Activated gamma-delta T cell treated with anti-CD3 and anti-CD28 coated beads, Interleukin-2, amount 50 U/mL, for 16 hours (primary cell): ENCODE data around the gene MFSD12.
A peak's percentile ranks its signal among the peaks of the same experiment; 100 is the strongest.
"Not testable (repeated sequence)": the region's sequence is repeated elsewhere in the genome, so short reads cannot be mapped to it uniquely, and the experiment has no call there.

Experiments
- DNase-seq: peaks from one replicate; pipeline ENCODE4 v3.0.0-alpha.2; 2020; ENCODE audit warnings: low read depth

MFSD12 gene

GRCh38 chr19:3584036-3584802 lies 26.8 kb upstream of the MFSD12 start:
- not testable (repeated sequence) for DNase-seq

GRCh38 chr19:3581792-3582191 lies 24.4 kb upstream of the MFSD12 start:
- DNase-seq: not testable (repeated sequence)

GRCh38 chr19:3580156-3580934 lies 23.0 kb upstream of the MFSD12 start:
- DNase-seq: no peak

DNA sequence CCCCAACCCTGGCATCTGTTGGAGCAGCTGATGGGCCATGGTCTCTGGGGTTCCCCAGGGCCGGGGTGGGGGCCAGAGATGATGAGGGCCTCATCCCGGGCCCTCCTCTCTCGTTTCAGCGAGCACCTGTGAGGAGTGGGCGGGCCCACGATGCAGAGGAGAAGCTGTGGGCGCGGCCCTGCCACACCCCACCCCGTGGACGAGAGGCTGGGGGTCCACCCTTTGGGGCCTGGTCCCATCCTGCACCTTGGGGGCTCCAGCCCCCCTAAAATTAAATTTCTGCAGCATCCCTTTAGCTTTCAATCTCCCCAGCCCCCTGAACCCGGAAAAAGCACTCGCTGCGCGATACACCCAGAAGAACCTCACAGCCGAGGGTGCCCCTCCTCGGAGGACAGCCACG lies 21.0 kb upstream of the MFSD12 start:
- no peak for DNase-seq

DNA sequence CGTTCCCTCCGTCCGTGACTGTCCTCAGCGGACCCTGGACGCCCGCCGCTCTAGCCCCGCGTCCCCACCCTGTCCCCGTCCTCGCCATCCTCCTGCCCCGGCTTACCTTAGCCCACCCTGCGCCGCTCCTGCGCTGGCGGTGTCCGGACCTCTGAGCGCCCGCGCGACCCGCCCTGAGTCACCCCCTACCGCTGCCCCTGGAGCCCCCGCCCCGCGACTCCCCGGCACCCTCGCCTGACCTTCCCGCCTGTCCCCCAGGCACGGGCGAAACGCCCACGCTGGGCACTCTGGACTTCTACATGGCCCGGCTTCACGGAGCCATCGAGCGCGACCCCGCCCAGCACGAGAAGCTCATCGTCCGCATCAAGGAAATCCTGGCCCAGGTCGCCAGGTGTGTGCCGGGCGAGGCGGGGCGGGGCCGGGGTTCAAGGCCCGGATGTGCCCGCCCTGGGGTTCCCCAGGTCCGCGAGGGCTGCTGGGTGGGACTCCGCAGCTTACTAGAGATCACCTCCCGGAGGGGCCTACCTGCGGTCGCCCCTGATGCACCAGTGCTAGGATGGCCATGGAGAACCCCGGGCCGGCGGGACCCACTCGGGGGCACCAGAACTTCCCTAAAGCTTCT lies 20.4 kb upstream of the MFSD12 start:
- DNase-seq: no peak

DNA sequence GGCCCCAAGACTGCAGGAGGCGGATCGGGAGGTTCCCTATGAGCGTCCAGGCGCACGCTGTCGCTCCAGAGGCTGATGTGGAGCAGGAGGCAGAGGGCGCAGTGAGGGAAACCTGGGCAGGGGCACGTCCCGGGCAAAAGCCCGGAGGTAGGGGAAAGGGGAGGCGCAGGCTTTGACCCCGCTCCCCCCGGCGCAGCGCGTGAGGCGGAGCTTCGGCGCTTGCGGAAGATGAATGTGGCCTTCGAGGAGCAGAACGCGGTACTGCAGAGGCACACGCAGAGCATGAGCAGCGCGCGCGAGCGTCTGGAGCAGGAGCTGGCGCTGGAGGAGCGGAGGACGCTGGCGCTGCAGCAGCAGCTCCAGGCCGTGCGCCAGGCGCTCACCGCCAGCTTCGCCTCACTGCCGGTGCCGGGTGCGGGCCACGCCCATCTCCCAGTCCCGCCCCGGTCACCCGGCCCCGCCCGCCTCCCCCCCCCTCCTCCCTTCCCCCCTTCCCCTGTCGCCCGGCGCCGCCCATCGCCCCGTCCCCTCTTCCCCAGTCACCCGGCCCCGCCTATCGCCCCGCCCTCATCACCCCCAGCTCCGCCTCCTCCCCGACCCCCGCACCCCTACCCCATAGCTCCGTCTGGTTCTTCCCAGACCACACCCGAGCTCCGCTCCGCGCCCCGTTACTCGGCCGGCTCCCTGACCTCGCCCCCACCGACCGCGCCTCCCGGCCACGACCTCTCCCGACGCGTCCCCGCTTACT lies 19.5 kb upstream of the MFSD12 start:
- DNase-seq: no peak

- no peak for DNase-seq
These were observed 18.7 kb upstream of the MFSD12 start for GRCh38 chr19:3575949-3576673.

- no peak for DNase-seq
These were observed 17.9 kb upstream of the MFSD12 start for GRCh38 chr19:3575260-3575741.

- peak; percentile 59 for DNase-seq
These were observed 16.7 kb upstream of the MFSD12 start for GRCh38 chr19:3573858-3574637.

GRCh38 chr19:3573162-3573857 lies 15.9 kb upstream of the MFSD12 start:
- DNase-seq: no peak

DNA sequence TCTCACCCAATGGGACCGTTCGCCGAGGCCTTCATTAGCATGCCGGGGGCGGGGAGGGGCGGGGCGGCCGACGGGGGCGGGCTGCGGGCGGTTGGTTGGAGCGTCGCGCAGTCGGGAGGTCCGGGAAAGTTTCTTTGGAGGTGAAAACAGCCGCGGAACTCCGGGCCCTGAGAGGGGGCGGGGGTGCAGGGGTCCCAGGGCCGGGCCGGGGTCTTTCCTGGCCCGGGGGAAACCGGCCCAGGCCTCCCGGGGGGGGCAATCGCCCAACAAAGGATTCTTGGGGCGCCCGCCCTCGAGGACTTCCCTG lies 15.4 kb upstream of the MFSD12 start, which contains the start of gene HMG20B:
Gene HMG20B (plus strand): TSS at position 90 of the 307 bp plus-strand sequence. CDS start 366 bp downstream, outside the sequence.
- DNase-seq: no peak

- DNase-seq: peak; percentile 99
These were observed 14.9 kb upstream of the MFSD12 start for GRCh38 chr19:3572132-3572854.

GRCh38 chr19:3570606-3571011 lies 13.2 kb upstream of the MFSD12 start:
- DNase-seq: no peak

DNA sequence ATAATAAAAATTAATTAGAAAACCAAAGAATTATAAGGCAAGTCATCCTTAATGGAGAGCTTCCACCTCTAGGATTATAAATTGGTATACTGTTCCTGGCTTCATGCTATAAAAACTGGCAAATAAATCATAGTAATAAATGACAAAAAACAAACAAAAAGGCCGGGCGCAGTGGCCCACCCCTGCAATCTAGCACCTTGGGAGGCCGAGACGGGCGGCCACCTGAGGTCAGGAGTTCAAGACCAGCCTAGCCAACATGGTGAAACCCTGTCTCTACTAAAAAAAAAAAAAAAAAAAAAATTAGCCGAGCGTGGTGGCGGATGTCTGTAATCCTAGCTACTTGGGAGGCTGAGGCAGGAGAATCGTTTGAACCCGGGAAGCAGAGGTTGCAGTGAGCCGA lies 12.7 kb upstream of the MFSD12 start:
- DNase-seq: not testable (repeated sequence)

DNA sequence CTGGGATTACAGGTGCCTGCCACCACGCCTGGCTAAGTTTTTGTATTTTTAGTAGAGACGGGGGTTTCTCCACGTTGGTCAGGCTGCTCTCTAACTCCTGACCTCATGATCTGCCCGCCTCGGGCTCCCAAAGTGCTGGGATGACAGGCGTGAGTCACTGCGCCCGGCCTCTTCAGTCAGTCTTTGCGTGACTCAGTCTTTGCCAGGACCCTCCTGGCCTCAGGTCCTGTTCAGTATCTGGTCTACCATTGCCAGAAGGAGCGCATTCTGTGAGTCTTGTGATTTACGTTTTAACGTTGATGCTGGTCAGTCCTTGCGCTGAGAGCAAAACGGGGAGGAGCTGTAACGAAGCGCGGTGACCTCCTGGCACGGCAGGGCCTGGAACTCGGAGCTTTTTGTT lies 7.8 kb upstream of the MFSD12 start:
- no peak for DNase-seq

DNA sequence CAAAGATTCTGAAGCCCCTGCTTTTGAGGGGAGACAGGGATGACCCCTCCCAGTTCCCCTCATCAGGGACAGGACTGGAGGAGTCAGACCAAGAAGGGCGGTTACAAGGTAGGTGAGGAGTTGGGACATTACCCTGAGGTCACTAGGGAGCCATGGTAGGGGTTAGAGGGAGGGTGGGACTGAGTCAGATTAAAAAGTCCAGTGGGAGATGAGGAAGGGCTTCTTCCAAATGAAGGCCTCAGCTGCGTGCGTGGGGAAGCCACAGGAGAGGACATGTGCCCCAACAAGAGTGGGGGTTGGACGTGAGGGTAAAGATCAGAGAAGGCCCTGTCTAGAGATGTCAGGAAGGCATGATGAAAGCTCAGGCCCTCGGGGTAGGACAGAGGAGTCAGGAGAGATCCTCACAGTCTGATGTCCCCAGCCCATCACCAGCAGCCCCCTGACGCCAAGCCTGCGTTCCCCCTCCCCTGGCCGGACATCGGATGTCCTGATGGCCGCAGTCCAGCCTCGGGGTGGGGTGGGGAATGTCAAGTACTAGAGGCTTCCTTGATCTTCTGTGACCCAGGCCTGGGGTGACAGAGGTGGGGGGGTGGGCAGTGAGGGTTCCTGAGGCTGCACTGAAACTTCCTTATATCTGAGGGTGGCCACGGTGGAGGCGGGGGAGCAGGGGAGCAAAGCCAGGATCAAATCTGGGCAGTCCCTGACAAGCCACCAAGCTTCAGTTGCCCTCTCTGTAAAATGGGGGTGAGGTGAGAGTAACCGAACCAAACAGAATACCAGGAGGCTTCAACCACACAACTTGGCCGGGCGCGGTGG lies 6.5 kb upstream of the MFSD12 start:
- DNase-seq: no peak

DNA sequence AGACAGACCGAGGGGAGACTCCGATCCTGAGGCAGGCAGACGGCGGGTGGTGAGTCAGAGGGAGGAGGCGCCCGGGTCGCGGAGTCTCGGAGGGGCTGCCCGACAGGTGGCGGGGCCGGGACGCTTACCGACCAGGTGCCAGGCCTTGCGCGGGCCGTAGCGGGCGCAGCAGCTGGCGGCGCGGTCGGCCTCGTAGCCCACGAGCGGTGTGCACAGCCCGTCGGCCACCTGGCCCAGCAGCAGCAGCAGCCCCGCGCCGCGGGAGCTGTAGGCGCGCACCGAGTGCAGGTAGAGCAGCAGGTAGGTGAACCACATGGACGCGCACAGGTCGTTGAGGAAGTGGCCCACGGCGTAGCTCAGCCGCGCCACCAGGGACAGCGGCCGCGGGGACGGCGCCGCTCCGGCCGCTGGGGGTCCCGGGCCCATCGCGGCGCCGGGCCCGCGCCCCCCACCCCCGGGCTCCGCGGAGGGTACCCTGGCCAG lies 367 bp downstream of the MFSD12 start:
- DNase-seq: peak; percentile 60

- DNase-seq: no peak
These were observed 886 bp downstream of the MFSD12 start for GRCh38 chr19:3556423-3556977.
